EH (cell line): ENCODE data around the gene TBC1D7.

Experiments used
- DNase-seq: peaks from one replicate; pipeline ENCODE4 v3.0.0-alpha.2; 2015; ENCODE audit warnings: low read depth

Gene TBC1D7

GRCh38 chr6:13328076-13328874 lies at the start of gene TBC1D7:
TSS of gene TBC1D7 (minus strand) at chr6:13328537. CDS start at chr6:13326898, 1,639 bp downstream.
- peak; percentile 92 for DNase-seq

- no peak for DNase-seq
Observed at GRCh38 chr6:13377054-13377758, 48.9 kb upstream of the TBC1D7 start.

GRCh38 chr6:13375360-13375878 lies 47.1 kb upstream of the TBC1D7 start:
- DNase-seq = no peak

GRCh38 chr6:13373919-13374318 lies 45.6 kb upstream of the TBC1D7 start:
- DNase-seq = no peak

- DNase-seq = peak; percentile 7
Observed at GRCh38 chr6:13373488-13373886, 45.1 kb upstream of the TBC1D7 start.

- no peak for DNase-seq
Observed at GRCh38 chr6:13372688-13373487, 44.6 kb upstream of the TBC1D7 start.

GRCh38 chr6:13372076-13372475 lies 43.7 kb upstream of the TBC1D7 start:
- DNase-seq = no peak

GRCh38 chr6:13371421-13372072 lies 43.2 kb upstream of the TBC1D7 start:
- no peak for DNase-seq

- DNase-seq = no peak
Observed at GRCh38 chr6:13370623-13371022, 42.3 kb upstream of the TBC1D7 start.

GRCh38 chr6:13369591-13369990 lies 41.3 kb upstream of the TBC1D7 start:
- no peak for DNase-seq

GRCh38 chr6:13368731-13369115 lies 40.4 kb upstream of the TBC1D7 start:
- peak; percentile 35 for DNase-seq

- no peak for DNase-seq
Observed at GRCh38 chr6:13368079-13368730, 39.9 kb upstream of the TBC1D7 start.

GRCh38 chr6:13367396-13367795 lies 39.1 kb upstream of the TBC1D7 start:
- no peak for DNase-seq

GRCh38 chr6:13365320-13365719 lies 37.0 kb upstream of the TBC1D7 start:
- DNase-seq = no peak

- DNase-seq = no peak
Observed at GRCh38 chr6:13364842-13365241, 36.5 kb upstream of the TBC1D7 start.

- peak; percentile 40 for DNase-seq
Observed at GRCh38 chr6:13362412-13362811, 34.1 kb upstream of the TBC1D7 start.

- DNase-seq = no peak
Observed at GRCh38 chr6:13360671-13361540, 32.6 kb upstream of the TBC1D7 start.

GRCh38 chr6:13359287-13359686 lies 30.9 kb upstream of the TBC1D7 start:
- no peak for DNase-seq

GRCh38 chr6:13358511-13358910 lies 30.2 kb upstream of the TBC1D7 start:
- DNase-seq = no peak

GRCh38 chr6:13357551-13358075 lies 29.3 kb upstream of the TBC1D7 start:
- DNase-seq = no peak
